Sigmoid colon (tissue), 7 donors: ENCODE measurements around the gene OR4D5. TPM values are rescaled to one million over a fixed set of nuclear protein-coding genes. Genes with fewer than 3 reads are reported as not detected.

Experiments
- DNase-seq: peaks from one replicate; pipeline ENCODE4 v3.0.0-alpha.2; 2019
- H3K27ac ChIP-seq, 4 donors: fragments of 200-600 bp; sonication (generic); one replicate each; pipeline ENCODE4 v1.5.1; 2016 to 2019; ENCODE audit warnings: mild to moderate bottlenecking in 1 of 4
- H3K27me3 ChIP-seq, 3 donors: fragments of 200-600 bp; sonication (generic); one replicate each; pipeline ENCODE4 v1.5.1; 2019; ENCODE audit warnings: mild to moderate bottlenecking in 1 of 3
- H3K36me3 ChIP-seq, 4 donors: fragments of 200-600 bp; sonication (generic); one replicate each; pipeline ENCODE4 v1.5.1; 2016 to 2019
- H3K4me1 ChIP-seq, 4 donors: fragments of 200-600 bp; sonication (generic); one replicate each; pipeline ENCODE4 v1.5.1; 2017 to 2019
- H3K4me3 ChIP-seq, 4 donors: fragments of 200-600 bp; sonication (generic); one replicate each; pipeline ENCODE4 v1.5.1; 2017 to 2019; ENCODE audit warnings: mild to moderate bottlenecking in 2 of 4, moderate library complexity in 1 of 4
- H3K9me3 ChIP-seq, 4 donors: fragments of 200-600 bp in 3 of 4; sonication (generic) in 3 of 4; one replicate each; pipeline versions ENCODE4 v1.5.1 to v1.6.1; 2013 to 2019
- CTCF ChIP-seq, 4 experiments: fragments of 450-650 bp in 3 of 4; fragments of 200-600 bp in 1 of 4; IDR thresholded peaks; one replicate each; pipeline ENCODE4 v1.5.1; 2016 to 2019; ENCODE audit warnings: antibody characterized with exemption in 4 of 4, mild to moderate bottlenecking in 3 of 4, moderate library complexity in 2 of 4
- EP300 ChIP-seq, 4 donors: sonication (generic); formaldehyde crosslinking; IDR thresholded peaks; one replicate each; pipeline ENCODE4 v1.6.1; 2017; ENCODE audit warnings: antibody characterized with exemption in 4 of 4
- POLR2A ChIP-seq, 2 donors: fragments of 450-650 bp; IDR thresholded peaks; one replicate each; pipeline ENCODE4 v1.6.1; 2016; ENCODE audit warnings: antibody characterized with exemption in 2 of 2, mild to moderate bottlenecking in 2 of 2, moderate library complexity in 2 of 2
- POLR2AphosphoS5 ChIP-seq, 4 donors: sonication (generic); formaldehyde crosslinking; IDR thresholded peaks; one replicate each; pipeline ENCODE4 v1.6.1; 2017; ENCODE audit warnings: antibody characterized with exemption in 4 of 4
- WGBS, 2 donors: extraction: QIAGEN DNeasy Blood & Tissue Kit; methylation state at CpG; one replicate each; pipeline ENCODE4 v1.1.7; 2013; 5-methylcytosine and 5-hydroxymethylcytosine counted together
- intact Hi-C: fragments of 100-400 bp; cut with DNase I; formaldehyde crosslinking; loops from one replicate; pipeline ENCODE4 v1.15.1; 2023
- polyA plus RNA-seq, 3 donors: library from polyadenylated mRNA; stranded (reverse); fragments of 200-250 nt; gene quantifications; one replicate each; pipeline ENCODE4 v1.2.3, GENCODE V29; 2013
- total RNA-seq, 4 donors: library from RNA; depleted of rRNA; stranded (reverse); fragments of >200 nt; gene quantifications; one replicate each; pipeline ENCODE4 v1.1.0, GENCODE V29; 2016
- donor health status: healthy with polysubstance abuse.
- donor health status: Bipolar disorder and iron deficiency.
- donor health status: healthy.

OR4D5 gene
- total and polyA plus RNA-seq, 7 donors, result not detected

DNA sequence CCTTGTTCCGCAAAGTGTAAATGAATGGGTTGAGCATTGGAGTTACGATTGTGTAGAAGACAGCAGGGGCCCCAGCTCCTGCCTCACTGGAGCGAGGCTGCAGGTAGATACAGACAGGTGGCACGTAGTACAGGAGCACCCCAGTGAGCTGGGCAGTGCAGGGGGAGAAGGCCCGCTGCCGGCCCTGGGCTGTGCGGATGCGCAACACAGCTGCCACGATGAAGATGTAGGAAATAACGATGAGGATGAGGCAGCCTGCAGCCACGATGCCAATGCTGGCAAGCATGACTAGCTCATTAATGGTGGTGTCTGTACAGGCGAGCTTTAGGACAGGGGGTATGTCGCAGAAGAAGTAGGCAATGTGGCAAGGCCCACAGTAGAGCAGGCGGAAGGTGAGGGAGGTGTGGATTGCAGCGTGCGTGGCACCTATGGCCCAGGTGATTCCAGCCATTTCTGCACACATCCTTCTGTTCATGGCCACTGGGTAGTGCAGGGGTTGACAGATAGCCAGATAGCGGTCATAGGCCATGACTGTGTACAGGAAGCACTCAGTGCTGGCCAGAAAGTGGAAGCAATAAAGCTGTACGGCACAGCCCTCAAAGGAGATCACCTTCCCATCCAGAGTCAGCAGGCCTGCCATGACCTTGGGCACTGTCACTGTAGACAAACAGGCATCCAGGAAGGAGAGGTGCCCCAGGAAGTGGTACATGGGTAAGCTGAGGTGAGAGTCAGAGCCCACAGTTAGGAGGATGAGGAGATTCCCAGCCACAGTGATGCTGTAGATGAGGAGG lies 37.5 kb downstream of the OR4D5 start:
- intact Hi-C loops, result no loop called here

GRCh38 chr11:123977731-123978347 lies 38.4 kb downstream of the OR4D5 start, which contains the start of gene OR10S1:
Gene OR10S1 (minus strand): TSS chr11:123977781. CDS start chr11:123977664, 117 bp downstream.
- TF ChIP-seq POLR2A (IDR thresholded peaks at IDR 0.05) (no peak), CTCF (IDR thresholded peaks at IDR 0.05) (no peak), POLR2AphosphoS5 (IDR thresholded peaks at IDR 0.05) (no peak), EP300 (IDR thresholded peaks at IDR 0.05) (no peak)
- Histone ChIP-seq H3K27ac (no peak within 1 kb of the TSS), H3K4me1 (no peaks in the 10 kb centered on the region), H3K4me3 (no peak within 1 kb of the TSS), H3K36me3 (no peaks in the 10 kb centered on the region), H3K9me3 (no peaks in the 10 kb centered on the region), H3K27me3 (no peaks in the 10 kb centered on the region)
- intact Hi-C loops, result no loop called here
- DNase-seq, result no peak

More for the DNA sequence above, 37.5 kb downstream of the OR4D5 start:
- no peak for DNase-seq
- H3K4me3 ChIP-seq, result no peak overlapping the region
- H3K4me1 ChIP-seq, result no peaks in the 10 kb centered on the region
- no peaks in the 10 kb centered on the region for H3K36me3 ChIP-seq
- H3K9me3 ChIP-seq, result no peaks in the 10 kb centered on the region
- no peaks in the 10 kb centered on the region for H3K27me3 ChIP-seq
- WGBS, 2 donors, result 89 to 90% methylated on average over 18 of the region's 18 CpGs
- TF ChIP-seq POLR2A (IDR thresholded peaks at IDR 0.05) (no peak), EP300 (IDR thresholded peaks at IDR 0.05) (no peak), CTCF (IDR thresholded peaks at IDR 0.05) (no peak), POLR2AphosphoS5 (IDR thresholded peaks at IDR 0.05) (no peak)
- no peak overlapping the region for H3K27ac ChIP-seq

- no peak for TF ChIP-seq POLR2A (IDR thresholded peaks at IDR 0.05)
- TF ChIP-seq POLR2AphosphoS5 (IDR thresholded peaks at IDR 0.05), result no peak
- no peak for TF ChIP-seq EP300 (IDR thresholded peaks at IDR 0.05)
- TF ChIP-seq CTCF (IDR thresholded peaks at IDR 0.05), result no peak
- intact Hi-C loops, result no loop called here
- Histone ChIP-seq H3K4me3 (no peak overlapping the region), H3K4me1 (no peaks in the 10 kb centered on the region), H3K27ac (no peak overlapping the region), H3K9me3 (no peaks in the 10 kb centered on the region), H3K36me3 (no peaks in the 10 kb centered on the region), H3K27me3 (no peaks in the 10 kb centered on the region)
- 84 to 87% methylated on average over 5 of the region's 5 CpGs for WGBS, 2 donors
- no peak for DNase-seq
Observed at GRCh38 chr11:123979311-123979710, 39.9 kb downstream of the OR4D5 start.

Other genes starting within 250 kb of the OR4D5 start
- gene ZNF202, start 198.0 kb upstream of the OR4D5 start, total RNA-seq, result 1 to 10 TPM; 6.1 to 7.1 (median 6.7) TPM
- gene ZNF202, start 198.0 kb upstream of the OR4D5 start, polyA plus RNA-seq, result 1 to 10 TPM; 1.2 to 8.1 (median 2.8) TPM
- gene OR6X1, start 185.1 kb upstream of the OR4D5 start, total RNA-seq, result not detected
- not detected for gene OR6X1, start 185.1 kb upstream of the OR4D5 start, polyA plus RNA-seq
- not detected for gene OR6M1, start 133.3 kb upstream of the OR4D5 start, total RNA-seq
- gene OR6M1, start 133.3 kb upstream of the OR4D5 start, polyA plus RNA-seq, result not detected
- not detected for gene TMEM225, start 53.9 kb upstream of the OR4D5 start, total RNA-seq
- gene TMEM225, start 53.9 kb upstream of the OR4D5 start, polyA plus RNA-seq, result not detected
- gene OR8D4, start 37.5 kb upstream of the OR4D5 start, total RNA-seq, result not detected
- gene OR8D4, start 37.5 kb upstream of the OR4D5 start, polyA plus RNA-seq, result under 1 TPM in 1 of 3 donors, not detected in 2; 0.03 TPM
- not detected for gene OR6T1, start 4.2 kb downstream of the OR4D5 start, total RNA-seq
- not detected for gene OR6T1, start 4.2 kb downstream of the OR4D5 start, polyA plus RNA-seq
- not detected for gene OR10S1, start 38.2 kb downstream of the OR4D5 start, total RNA-seq
- not detected for gene OR10S1, start 38.2 kb downstream of the OR4D5 start, polyA plus RNA-seq
- gene OR10G6, start 55.5 kb downstream of the OR4D5 start, total RNA-seq, result not detected
- not detected for gene OR10G6, start 55.5 kb downstream of the OR4D5 start, polyA plus RNA-seq
- under 1 TPM in 1 of 4 donors, not detected in 3; 0.71 TPM for gene OR10G4, start 73.4 kb downstream of the OR4D5 start, total RNA-seq
- under 1 TPM in 1 of 3 donors, not detected in 2; 0.03 TPM for gene OR10G4, start 73.4 kb downstream of the OR4D5 start, polyA plus RNA-seq
- gene OR10G9, start 83.4 kb downstream of the OR4D5 start, total RNA-seq, result not detected
- not detected for gene OR10G9, start 83.4 kb downstream of the OR4D5 start, polyA plus RNA-seq
- gene OR10G8, start 87.2 kb downstream of the OR4D5 start, total RNA-seq, result not detected
- not detected for gene OR10G8, start 87.2 kb downstream of the OR4D5 start, polyA plus RNA-seq
- not detected for gene OR10G7, start 101.7 kb downstream of the OR4D5 start, total RNA-seq
- gene OR10G7, start 101.7 kb downstream of the OR4D5 start, polyA plus RNA-seq, result not detected
- gene VWA5A, start 175.8 kb downstream of the OR4D5 start, total RNA-seq, result 10 to 100 TPM; 14.2 to 16.6 (median 14.6) TPM
- 10 to 100 TPM; 31.0 to 43.8 (median 34.0) TPM for gene VWA5A, start 175.8 kb downstream of the OR4D5 start, polyA plus RNA-seq
- gene OR10D3, start 243.7 kb downstream of the OR4D5 start, total RNA-seq, result not detected
- not detected for gene OR10D3, start 243.7 kb downstream of the OR4D5 start, polyA plus RNA-seq